Stimulated activated CD8-positive, alpha-beta memory T cell treated with anti-CD3 and anti-CD28 coated beads, Interleukin-4, amount 100 ng/mL, for 4 hours (primary cell): ENCODE results near the gene ASRGL1.

ENCODE experiments used
- DNase-seq, 2 donors: peaks; one replicate each; pipeline ENCODE4 v3.0.0-alpha.2; 2020; ENCODE audit warnings: low read depth in 2 of 2, low spot score in 1 of 2

Gene ASRGL1

GRCh38 chr11:62392506-62392905, 55.3 kb downstream of the ASRGL1 start:
- DNase-seq: no peak

- DNase-seq: no peak
These were observed 55.9 kb downstream of the ASRGL1 start for GRCh38 chr11:62393061-62393611.

GRCh38 chr11:62393735-62394134, 56.5 kb downstream of the ASRGL1 start:
- DNase-seq: no peak

GRCh38 chr11:62394825-62395538, 57.7 kb downstream of the ASRGL1 start:
- no peak for DNase-seq

GRCh38 chr11:62395885-62396551, 58.8 kb downstream of the ASRGL1 start:
- no peak for DNase-seq

GRCh38 chr11:62398011-62398994, 61.1 kb downstream of the ASRGL1 start:
- no peak for DNase-seq

- no peak for DNase-seq
These were observed 62.1 kb downstream of the ASRGL1 start for GRCh38 chr11:62399172-62399877.

GRCh38 chr11:62399878-62400266, 62.6 kb downstream of the ASRGL1 start:
- no peak for DNase-seq

GRCh38 chr11:62400281-62400680, 63.0 kb downstream of the ASRGL1 start:
- no peak for DNase-seq

- no peak for DNase-seq
These were observed 63.5 kb downstream of the ASRGL1 start for GRCh38 chr11:62400760-62401159.

GRCh38 chr11:62401356-62401755, 64.1 kb downstream of the ASRGL1 start:
- no peak for DNase-seq

- DNase-seq: no peak
These were observed 64.6 kb downstream of the ASRGL1 start for GRCh38 chr11:62401811-62402210.

- DNase-seq: peak; percentile 20 to 29
These were observed 65.1 kb downstream of the ASRGL1 start for GRCh38 chr11:62402226-62402959.

GRCh38 chr11:62402960-62403730, 65.9 kb downstream of the ASRGL1 start:
- DNase-seq: no peak

GRCh38 chr11:62404435-62404834, 67.2 kb downstream of the ASRGL1 start:
- no peak for DNase-seq

GRCh38 chr11:62404901-62405300, 67.7 kb downstream of the ASRGL1 start:
- no peak for DNase-seq

- no peak for DNase-seq
These were observed 68.8 kb downstream of the ASRGL1 start for GRCh38 chr11:62406034-62406433.

GRCh38 chr11:62409831-62410230, 72.6 kb downstream of the ASRGL1 start:
- no peak for DNase-seq

GRCh38 chr11:62410972-62411371, 73.7 kb downstream of the ASRGL1 start:
- no peak for DNase-seq
